ENCODE results near the gene SURF6.
"Not testable (repeated sequence)": the region's sequence is repeated elsewhere in the genome, so short reads cannot be mapped to it uniquely, and the experiment has no call there.

Gene SURF6

GRCh38 chr9:133323991-133324703 lies 11.8 kb downstream of the SURF6 start:
- DNase-seq (ENCODE audit: low spot score): no peak

GRCh38 chr9:133323211-133323610 lies 12.8 kb downstream of the SURF6 start:
- DNase-seq (ENCODE audit: low spot score): no peak

- no peak for DNase-seq (ENCODE audit: low spot score)
Measured at GRCh38 chr9:133322701-133323100, 13.3 kb downstream of the SURF6 start.

- no peak for DNase-seq (ENCODE audit: low spot score)
Measured at GRCh38 chr9:133321411-133321935, 14.5 kb downstream of the SURF6 start.

- no peak for DNase-seq (ENCODE audit: low spot score)
Measured at GRCh38 chr9:133320421-133320881, 15.5 kb downstream of the SURF6 start.

GRCh38 chr9:133317551-133317950 lies 18.4 kb downstream of the SURF6 start:
- DNase-seq (ENCODE audit: low spot score): not testable (repeated sequence)

GRCh38 chr9:133315997-133316396 lies 20.0 kb downstream of the SURF6 start:
- DNase-seq (ENCODE audit: low spot score): no peak

GRCh38 chr9:133309608-133310007 lies 26.4 kb downstream of the SURF6 start:
- no peak for DNase-seq (ENCODE audit: low spot score)

GRCh38 chr9:133307301-133307700 lies 28.7 kb downstream of the SURF6 start:
- no peak for DNase-seq (ENCODE audit: low spot score)

- no peak for DNase-seq (ENCODE audit: low spot score)
Measured at GRCh38 chr9:133306242-133307204, 29.5 kb downstream of the SURF6 start.

- DNase-seq (ENCODE audit: low spot score): no peak
Measured at GRCh38 chr9:133305731-133306130, 30.3 kb downstream of the SURF6 start.

- no peak for DNase-seq (ENCODE audit: low spot score)
Measured at GRCh38 chr9:133304477-133305377, 31.3 kb downstream of the SURF6 start.

GRCh38 chr9:133304158-133304470 lies 31.9 kb downstream of the SURF6 start:
- DNase-seq (ENCODE audit: low spot score): no peak

- no peak for DNase-seq (ENCODE audit: low spot score)
Measured at GRCh38 chr9:133303266-133304157, 32.5 kb downstream of the SURF6 start.

GRCh38 chr9:133301253-133302230 lies 34.4 kb downstream of the SURF6 start:
- no peak for DNase-seq (ENCODE audit: low spot score)

- DNase-seq (ENCODE audit: low spot score): not testable (repeated sequence)
Measured at GRCh38 chr9:133299996-133300395, 36.0 kb downstream of the SURF6 start.

GRCh38 chr9:133294257-133294656 lies 41.7 kb downstream of the SURF6 start:
- no peak for DNase-seq (ENCODE audit: low spot score)

- no peak for DNase-seq (ENCODE audit: low spot score)
Measured at GRCh38 chr9:133290751-133291302, 45.2 kb downstream of the SURF6 start.

- no peak for DNase-seq (ENCODE audit: low spot score)
Measured at GRCh38 chr9:133286523-133286922, 49.5 kb downstream of the SURF6 start.
